Esophagus muscularis mucosa (tissue), 4 donors: Measurements from ENCODE around the gene ERH.

Experiments used
- EP300 ChIP-seq: sonication (generic); formaldehyde crosslinking; IDR thresholded peaks from one replicate; pipeline ENCODE4 v1.6.1; 2017; ENCODE audit warnings: antibody characterized with exemption
- POLR2A ChIP-seq: fragments of 450-650 bp; IDR thresholded peaks from one replicate; pipeline ENCODE4 v1.6.1; 2017; ENCODE audit warnings: antibody characterized with exemption, moderate library complexity, mild to moderate bottlenecking, low read depth
- TF ChIP-seq, protein P1 (sequence below), 3 experiments: fragments of 200-600 bp in 2 of 3; fragments of 450-650 bp in 1 of 3; sonication (generic) in 2 of 3; IDR thresholded peaks; one replicate each; pipeline ENCODE4 v1.5.1; 2017 to 2019; ENCODE audit warnings: antibody characterized with exemption in 3 of 3, mild to moderate bottlenecking in 2 of 3, moderate library complexity in 1 of 3

DNA sequence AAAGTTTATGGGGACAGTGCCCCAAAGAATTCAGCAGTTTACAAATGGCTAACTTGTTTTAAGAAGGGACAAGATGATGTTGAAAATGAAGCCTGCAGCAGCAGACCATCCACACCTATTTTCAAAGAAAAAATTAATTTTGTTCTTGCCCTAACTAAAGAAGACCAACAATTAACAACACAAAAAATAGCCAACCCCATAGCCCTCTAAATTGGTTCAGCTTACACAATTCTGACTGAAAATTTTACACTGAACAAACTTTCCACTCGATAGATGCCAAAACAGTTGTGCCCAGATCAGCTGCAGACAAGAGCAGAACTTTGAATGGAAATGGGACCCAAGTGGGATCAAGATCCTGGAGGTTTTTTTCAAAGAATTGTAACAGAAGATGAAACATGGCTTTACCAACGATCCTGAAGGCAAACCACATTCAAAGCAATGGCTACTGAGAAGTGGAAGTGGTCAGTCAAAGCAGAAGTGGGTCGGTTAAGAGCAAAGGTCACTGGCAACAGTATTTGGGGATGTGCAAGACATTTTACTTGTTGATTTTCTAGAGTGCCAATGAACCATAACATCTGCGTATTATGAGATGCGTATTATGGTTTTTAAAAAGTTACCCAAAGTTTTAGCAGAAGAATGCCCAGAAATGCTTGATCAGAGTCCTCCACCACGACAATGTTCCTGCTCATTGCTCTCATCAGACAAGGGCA is 30.3 kb upstream of the ERH start:
- TF ChIP-seq, protein P1, sequence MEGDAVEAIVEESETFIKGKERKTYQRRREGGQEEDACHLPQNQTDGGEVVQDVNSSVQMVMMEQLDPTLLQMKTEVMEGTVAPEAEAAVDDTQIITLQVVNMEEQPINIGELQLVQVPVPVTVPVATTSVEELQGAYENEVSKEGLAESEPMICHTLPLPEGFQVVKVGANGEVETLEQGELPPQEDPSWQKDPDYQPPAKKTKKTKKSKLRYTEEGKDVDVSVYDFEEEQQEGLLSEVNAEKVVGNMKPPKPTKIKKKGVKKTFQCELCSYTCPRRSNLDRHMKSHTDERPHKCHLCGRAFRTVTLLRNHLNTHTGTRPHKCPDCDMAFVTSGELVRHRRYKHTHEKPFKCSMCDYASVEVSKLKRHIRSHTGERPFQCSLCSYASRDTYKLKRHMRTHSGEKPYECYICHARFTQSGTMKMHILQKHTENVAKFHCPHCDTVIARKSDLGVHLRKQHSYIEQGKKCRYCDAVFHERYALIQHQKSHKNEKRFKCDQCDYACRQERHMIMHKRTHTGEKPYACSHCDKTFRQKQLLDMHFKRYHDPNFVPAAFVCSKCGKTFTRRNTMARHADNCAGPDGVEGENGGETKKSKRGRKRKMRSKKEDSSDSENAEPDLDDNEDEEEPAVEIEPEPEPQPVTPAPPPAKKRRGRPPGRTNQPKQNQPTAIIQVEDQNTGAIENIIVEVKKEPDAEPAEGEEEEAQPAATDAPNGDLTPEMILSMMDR (IDR thresholded peaks at IDR 0.05): no peak
- TF ChIP-seq POLR2A (no peak), EP300 (no peak)
